Panc1 (cell line): ENCODE results near the gene OR51A7. TPM values are rescaled to one million over a fixed set of nuclear protein-coding genes. Genes with fewer than 3 reads are reported as not detected.

Source experiments
- ATAC-seq: fragments of 200-7000 bp; cut with Tn5 transposase; 2 replicates; pipeline ENCODE4 v1.9.1; 2020; ENCODE audit warnings: mild to moderate bottlenecking, moderate library complexity
- BruUV-seq: library from RNA; stranded (reverse); fragments of 400-500 nt; replicated peaks from 2 replicates; lab custom pipeline; 2021; lab: Mats Ljungman, UMichigan
- CTCF ChIA-PET: fragments of 300-600 bp; sonication (Branson Sonifier 250); formaldehyde crosslinking; loops from one replicate; lab custom pipeline; 2022; ENCODE audit warnings: antibody characterized with exemption; lab: Charles Lee
- POLR2A ChIA-PET: fragments of 300-600 bp; sonication (Branson Sonifier 250); formaldehyde crosslinking; loops from one replicate; lab custom pipeline; 2022; ENCODE audit warnings: antibody characterized with exemption; lab: Charles Lee
- DNase-seq: peaks from one replicate; pipeline ENCODE4 v3.0.0-alpha.2; 2010; ENCODE audit warnings: low read depth, low spot score
- H3K27ac ChIP-seq: 2 replicates; pipeline ENCODE4 v1.5.1; 2011; ENCODE audit warnings: mild to moderate bottlenecking, low read length, inconsistent platforms
- H3K27me3 ChIP-seq: fragments of 200-500 bp; sonication (Bioruptor generic); 2 replicates; pipeline ENCODE4 v1.6.0; 2014; ENCODE audit warnings: low read length, inconsistent platforms; ENCODE audit not compliant: control insufficient read depth, insufficient read depth
- H3K36me3 ChIP-seq: fragments of 200-500 bp; sonication (Bioruptor generic); 2 replicates; pipeline ENCODE4 v1.5.1; 2014; ENCODE audit warnings: inconsistent platforms, mild to moderate bottlenecking, low read length, moderate library complexity; ENCODE audit not compliant: control insufficient read depth, insufficient read depth
- H3K4me1 ChIP-seq: 2 replicates; pipeline ENCODE4 v1.5.1; 2011; ENCODE audit warnings: inconsistent platforms, mild to moderate bottlenecking, low read length, moderate library complexity; ENCODE audit not compliant: control insufficient read depth, insufficient read depth
- H3K4me3 ChIP-seq, 2 experiments: 2 replicates each; pipeline ENCODE4 v1.5.1; 2011 to 2012; ENCODE audit warnings: low read depth in 2 of 2, low read length in 2 of 2, mild to moderate bottlenecking in 2 of 2, inconsistent platforms in 1 of 2, moderate library complexity in 1 of 2
- H3K9me3 ChIP-seq: fragments of 200-500 bp; sonication (Bioruptor generic); 2 replicates; pipeline ENCODE4 v1.5.1; 2014; ENCODE audit warnings: low read depth, mild to moderate bottlenecking, inconsistent platforms, low read length, moderate library complexity; ENCODE audit not compliant: control insufficient read depth, insufficient read depth
- POLR2AphosphoS5 ChIP-seq: IDR thresholded peaks from 2 replicates; pipeline ENCODE4 v1.6.1; 2012; ENCODE audit warnings: mild to moderate bottlenecking, low read depth, low read length, moderate library complexity
- SIN3A ChIP-seq: IDR thresholded peaks from 2 replicates; pipeline ENCODE4 v1.6.1; 2012; ENCODE audit warnings: low read depth, mild to moderate bottlenecking, low read length, moderate library complexity, borderline replicate concordance; ENCODE audit not compliant: insufficient read depth
- TCF7L2 ChIP-seq: IDR thresholded peaks from 2 replicates; pipeline ENCODE4 v1.6.1; 2011; ENCODE audit warnings: mild to moderate bottlenecking, low read depth, low read length, inconsistent platforms
- in situ Hi-C: cut with HindIII; loops from 2 replicates; pipeline ENCODE4 v1.10.0; 2016; ENCODE audit warnings: low sequenced_read_pairs, low pct_unique_long_range_greater_than_20kb
- intact Hi-C: fragments of 100-400 bp; cut with micrococcal nuclease; formaldehyde crosslinking; loops from one replicate; pipeline ENCODE4 v1.10.0; 2022; ENCODE audit not compliant: unreplicated experiment
- total RNA-seq: library from RNA; stranded (reverse); gene quantifications from one replicate; pipeline ENCODE4 v1.2.1, GENCODE V29; 2021; ENCODE audit not compliant: unreplicated experiment
- TF ChIP-seq, protein P1 (sequence below), 2 experiments: IDR thresholded peaks; 2 replicates each; pipeline ENCODE4 v1.6.1; 2011 to 2012; ENCODE audit warnings: low read depth in 2 of 2, control low read depth in 1 of 2, low read length in 1 of 2, mild to moderate bottlenecking in 1 of 2, moderate library complexity in 1 of 2; ENCODE audit not compliant: insufficient read depth in 1 of 2
- TF ChIP-seq, protein P2 (sequence below): fragments of 450-650 bp; IDR thresholded peaks from 2 replicates; pipeline ENCODE4 v1.5.1; 2017; ENCODE audit warnings: mild to moderate bottlenecking

OR51A7 gene
- total RNA-seq, 1 experiment from 2014 or later, result not detected

DNA sequence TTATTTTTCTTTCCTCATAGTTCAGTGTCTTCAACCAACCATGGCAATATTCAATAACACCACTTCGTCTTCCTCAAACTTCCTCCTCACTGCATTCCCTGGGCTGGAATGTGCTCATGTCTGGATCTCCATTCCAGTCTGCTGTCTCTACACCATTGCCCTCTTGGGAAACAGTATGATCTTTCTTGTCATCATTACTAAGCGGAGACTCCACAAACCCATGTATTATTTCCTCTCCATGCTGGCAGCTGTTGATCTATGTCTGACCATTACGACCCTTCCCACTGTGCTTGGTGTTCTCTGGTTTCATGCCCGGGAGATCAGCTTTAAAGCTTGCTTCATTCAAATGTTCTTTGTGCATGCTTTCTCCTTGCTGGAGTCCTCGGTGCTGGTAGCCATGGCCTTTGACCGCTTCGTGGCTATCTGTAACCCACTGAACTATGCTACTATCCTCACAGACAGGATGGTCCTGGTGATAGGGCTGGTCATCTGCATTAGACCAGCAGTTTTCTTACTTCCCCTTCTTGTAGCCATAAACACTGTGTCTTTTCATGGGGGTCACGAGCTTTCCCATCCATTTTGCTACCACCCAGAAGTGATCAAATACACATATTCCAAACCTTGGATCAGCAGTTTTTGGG, 21.6 kb upstream of the OR51A7 start, which contains the start of gene OR51T1:
Gene OR51T1, plus strand, starts transcription at position 41 of the 641 bp plus-strand sequence. Its CDS starts 0 bp downstream, at position 41.
- Histone ChIP-seq H3K4me1 (no peaks in the 10 kb centered on the region), H3K4me3 (no peak within 1 kb of the TSS), H3K27me3 (no peaks in the 10 kb centered on the region), H3K36me3 (no peaks in the 10 kb centered on the region), H3K27ac (no peak within 1 kb of the TSS), H3K9me3 (no peaks in the 10 kb centered on the region)
- DNase-seq (no peak), ATAC-seq (no peak)
- no TSS peak for BruUV-seq
- POLR2A ChIA-PET, result no interaction called here
- CTCF ChIA-PET, result interaction anchor here (0.6 kb wide), 1 partner anchor 36 kb away, joined by 8 read pairs; no protein-coding TSS in a partner anchor
- TF ChIP-seq, protein P1, sequence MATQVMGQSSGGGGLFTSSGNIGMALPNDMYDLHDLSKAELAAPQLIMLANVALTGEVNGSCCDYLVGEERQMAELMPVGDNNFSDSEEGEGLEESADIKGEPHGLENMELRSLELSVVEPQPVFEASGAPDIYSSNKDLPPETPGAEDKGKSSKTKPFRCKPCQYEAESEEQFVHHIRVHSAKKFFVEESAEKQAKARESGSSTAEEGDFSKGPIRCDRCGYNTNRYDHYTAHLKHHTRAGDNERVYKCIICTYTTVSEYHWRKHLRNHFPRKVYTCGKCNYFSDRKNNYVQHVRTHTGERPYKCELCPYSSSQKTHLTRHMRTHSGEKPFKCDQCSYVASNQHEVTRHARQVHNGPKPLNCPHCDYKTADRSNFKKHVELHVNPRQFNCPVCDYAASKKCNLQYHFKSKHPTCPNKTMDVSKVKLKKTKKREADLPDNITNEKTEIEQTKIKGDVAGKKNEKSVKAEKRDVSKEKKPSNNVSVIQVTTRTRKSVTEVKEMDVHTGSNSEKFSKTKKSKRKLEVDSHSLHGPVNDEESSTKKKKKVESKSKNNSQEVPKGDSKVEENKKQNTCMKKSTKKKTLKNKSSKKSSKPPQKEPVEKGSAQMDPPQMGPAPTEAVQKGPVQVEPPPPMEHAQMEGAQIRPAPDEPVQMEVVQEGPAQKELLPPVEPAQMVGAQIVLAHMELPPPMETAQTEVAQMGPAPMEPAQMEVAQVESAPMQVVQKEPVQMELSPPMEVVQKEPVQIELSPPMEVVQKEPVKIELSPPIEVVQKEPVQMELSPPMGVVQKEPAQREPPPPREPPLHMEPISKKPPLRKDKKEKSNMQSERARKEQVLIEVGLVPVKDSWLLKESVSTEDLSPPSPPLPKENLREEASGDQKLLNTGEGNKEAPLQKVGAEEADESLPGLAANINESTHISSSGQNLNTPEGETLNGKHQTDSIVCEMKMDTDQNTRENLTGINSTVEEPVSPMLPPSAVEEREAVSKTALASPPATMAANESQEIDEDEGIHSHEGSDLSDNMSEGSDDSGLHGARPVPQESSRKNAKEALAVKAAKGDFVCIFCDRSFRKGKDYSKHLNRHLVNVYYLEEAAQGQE (IDR thresholded peaks at IDR 0.05; ENCODE audit: insufficient read depth in 1 of 2, low read depth in 2 of 2, low read length in 1 of 2), result no peak
- TF ChIP-seq POLR2AphosphoS5 (no peak), SIN3A (no peak), TCF7L2 (no peak)
- TF ChIP-seq, protein P2, sequence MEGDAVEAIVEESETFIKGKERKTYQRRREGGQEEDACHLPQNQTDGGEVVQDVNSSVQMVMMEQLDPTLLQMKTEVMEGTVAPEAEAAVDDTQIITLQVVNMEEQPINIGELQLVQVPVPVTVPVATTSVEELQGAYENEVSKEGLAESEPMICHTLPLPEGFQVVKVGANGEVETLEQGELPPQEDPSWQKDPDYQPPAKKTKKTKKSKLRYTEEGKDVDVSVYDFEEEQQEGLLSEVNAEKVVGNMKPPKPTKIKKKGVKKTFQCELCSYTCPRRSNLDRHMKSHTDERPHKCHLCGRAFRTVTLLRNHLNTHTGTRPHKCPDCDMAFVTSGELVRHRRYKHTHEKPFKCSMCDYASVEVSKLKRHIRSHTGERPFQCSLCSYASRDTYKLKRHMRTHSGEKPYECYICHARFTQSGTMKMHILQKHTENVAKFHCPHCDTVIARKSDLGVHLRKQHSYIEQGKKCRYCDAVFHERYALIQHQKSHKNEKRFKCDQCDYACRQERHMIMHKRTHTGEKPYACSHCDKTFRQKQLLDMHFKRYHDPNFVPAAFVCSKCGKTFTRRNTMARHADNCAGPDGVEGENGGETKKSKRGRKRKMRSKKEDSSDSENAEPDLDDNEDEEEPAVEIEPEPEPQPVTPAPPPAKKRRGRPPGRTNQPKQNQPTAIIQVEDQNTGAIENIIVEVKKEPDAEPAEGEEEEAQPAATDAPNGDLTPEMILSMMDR, result no peak
- in situ Hi-C loops, result no loop called here
- intact Hi-C loops, result no loop called here

DNA sequence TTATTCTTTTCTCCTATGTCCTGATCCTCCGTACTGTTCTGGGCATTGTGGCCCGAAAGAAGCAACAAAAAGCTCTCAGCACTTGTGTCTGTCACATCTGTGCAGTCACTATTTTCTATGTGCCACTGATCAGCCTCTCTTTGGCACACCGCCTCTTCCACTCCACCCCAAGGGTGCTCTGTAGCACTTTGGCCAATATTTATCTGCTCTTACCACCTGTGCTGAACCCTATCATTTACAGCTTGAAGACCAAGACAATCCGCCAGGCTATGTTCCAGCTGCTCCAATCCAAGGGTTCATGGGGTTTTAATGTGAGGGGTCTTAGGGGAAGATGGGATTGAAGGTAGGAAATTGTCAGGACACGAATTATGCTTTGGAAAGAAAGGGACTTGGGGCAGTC, 21.0 kb upstream of the OR51A7 start:
- no TSS peak for BruUV-seq
- H3K27ac ChIP-seq, result no peak overlapping the region
- no peak for DNase-seq
- no peaks in the 10 kb centered on the region for H3K36me3 ChIP-seq
- TF ChIP-seq POLR2AphosphoS5 (no peak), SIN3A (no peak), TCF7L2 (no peak)
- TF ChIP-seq, protein P1 (IDR thresholded peaks at IDR 0.05; ENCODE audit: insufficient read depth in 1 of 2, low read depth in 2 of 2, low read length in 1 of 2), result no peak
- TF ChIP-seq, protein P2, result no peak
- in situ Hi-C loops, result no loop called here
- no peak overlapping the region for H3K4me3 ChIP-seq
- ChIA-PET POLR2A (no interaction called here), CTCF (interaction anchor here (0.6 kb wide), 1 partner anchor 36 kb away, joined by 8 read pairs; no protein-coding TSS in a partner anchor)
- no peaks in the 10 kb centered on the region for H3K4me1 ChIP-seq
- no peak for ATAC-seq
- H3K9me3 ChIP-seq, result no peaks in the 10 kb centered on the region
- H3K27me3 ChIP-seq, result no peaks in the 10 kb centered on the region
- intact Hi-C loops, result no loop called here
